GM23338 (cell line): ENCODE measurements around the gene NGF. TPM values are rescaled to one million over a fixed set of nuclear protein-coding genes. Genes with fewer than 3 reads are reported as not detected.

Experiments used
- ATAC-seq: fragments of 200-7000 bp; cut with Tn5 transposase; 3 replicates; pipeline ENCODE4 v1.9.1; 2020
- DNase-seq: peaks from one replicate; pipeline ENCODE4 v3.0.0-alpha.2; 2015; ENCODE audit warnings: low spot score
- H2AFZ ChIP-seq: fragments of 200-600 bp; sonication (generic); 2 replicates; pipeline ENCODE4 v1.8.0; 2016; ENCODE audit warnings: antibody characterized with exemption, mild to moderate bottlenecking, moderate library complexity
- H3F3A ChIP-seq: fragments of 200-600 bp; sonication (generic); replicated peaks from 2 replicates; pipeline ENCODE4 v1.8.0; 2017; ENCODE audit warnings: antibody characterized with exemption, mixed run types, low read depth
- H3K27ac ChIP-seq: fragments of 200-600 bp; sonication (generic); 2 replicates; pipeline ENCODE4 v1.6.1; 2016; ENCODE audit warnings: low read depth
- H3K27me3 ChIP-seq: fragments of 200-600 bp; sonication (generic); 2 replicates; pipeline ENCODE4 v1.8.0; 2016; ENCODE audit warnings: mild to moderate bottlenecking, mixed run types, moderate library complexity; ENCODE audit not compliant: insufficient read depth
- H3K36me3 ChIP-seq: fragments of 200-600 bp; sonication (generic); 2 replicates; pipeline ENCODE4 v1.8.0; 2016; ENCODE audit warnings: mild to moderate bottlenecking; ENCODE audit not compliant: insufficient read depth
- H3K4me1 ChIP-seq: fragments of 200-600 bp; sonication (generic); 2 replicates; pipeline ENCODE4 v1.8.0; 2016; ENCODE audit warnings: mild to moderate bottlenecking, moderate library complexity; ENCODE audit not compliant: insufficient read depth
- H3K4me2 ChIP-seq: fragments of 200-600 bp; sonication (generic); 2 replicates; pipeline ENCODE4 v1.7.1; 2017; ENCODE audit warnings: mixed run types
- H3K4me3 ChIP-seq: fragments of 200-600 bp; sonication (generic); 2 replicates; pipeline ENCODE4 v1.6.1; 2016; ENCODE audit warnings: mixed run types
- H3K79me2 ChIP-seq: fragments of 200-600 bp; sonication (generic); replicated peaks from 2 replicates; pipeline ENCODE4 v1.8.0; 2017; ENCODE audit warnings: mild to moderate bottlenecking; ENCODE audit not compliant: insufficient read depth
- H3K9me2 ChIP-seq: fragments of 200-600 bp; sonication (generic); 2 replicates; pipeline ENCODE4 v1.8.0; 2017; ENCODE audit not compliant: insufficient read depth
- H4K20me1 ChIP-seq: fragments of 200-600 bp; sonication (generic); replicated peaks from 2 replicates; pipeline ENCODE4 v1.8.0; 2017; ENCODE audit warnings: mild to moderate bottlenecking; ENCODE audit not compliant: insufficient read depth
- H3K27ac Mint-ChIP-seq: 2 replicates; pipeline ENCODE4 v1.8.0; 2020; ENCODE audit warnings: inconsistent platforms, mild to moderate bottlenecking, moderate library complexity, mixed read lengths
- H3K27me3 Mint-ChIP-seq: 3 replicates; pipeline ENCODE4 v1.8.0; 2022; ENCODE audit warnings: low read depth, mild to moderate bottlenecking, moderate library complexity, mixed read lengths, inconsistent platforms; ENCODE audit not compliant: insufficient read depth, poor library complexity
- H3K36me3 Mint-ChIP-seq: 3 replicates; pipeline ENCODE4 v1.8.0; 2021; ENCODE audit warnings: low read depth, mild to moderate bottlenecking, inconsistent platforms, moderate library complexity, mixed read lengths
- H3K4me1 Mint-ChIP-seq: 3 replicates; pipeline ENCODE4 v1.8.0; 2020; ENCODE audit warnings: mild to moderate bottlenecking, inconsistent platforms, mixed read lengths
- H3K4me3 Mint-ChIP-seq: 3 replicates; pipeline ENCODE4 v1.8.0; 2021; ENCODE audit warnings: moderate library complexity, mild to moderate bottlenecking, inconsistent platforms, mixed read lengths
- H3K9me3 Mint-ChIP-seq: 3 replicates; pipeline ENCODE4 v1.8.0; 2020; ENCODE audit warnings: moderate library complexity, mild to moderate bottlenecking, inconsistent platforms, mixed read lengths
- JUNB ChIP-seq: IDR thresholded peaks from one replicate; pipeline ENCODE4 v1.6.1; 2016; ENCODE audit warnings: antibody characterized with exemption; ENCODE audit not compliant: unreplicated experiment
- NANOG ChIP-seq: IDR thresholded peaks from 2 replicates; pipeline ENCODE4 v1.6.1; 2016; ENCODE audit warnings: antibody characterized with exemption, borderline replicate concordance
- POLR2AphosphoS5 ChIP-seq: IDR thresholded peaks from 2 replicates; pipeline ENCODE4 v1.6.1; 2016; ENCODE audit warnings: antibody characterized with exemption, low read depth
- polyA plus RNA-seq: library from polyadenylated mRNA; unstranded; fragments of >200 nt; fragmentation: Nextera tagmentation; extraction: Ambion mirVana; gene quantifications from 2 replicates; pipeline ENCODE4 v1.2.1, GENCODE V29; 2016
- total RNA-seq: library from RNA; depleted of rRNA; stranded (reverse); fragments of >200 nt; shearing (Covaris generic); gene quantifications from 2 replicates; pipeline ENCODE4 v1.2.3, GENCODE V29; 2014
- TF ChIP-seq, protein P1 (sequence below): fragments of 250-450 bp; sonication (Bioruptor Pico); IDR thresholded peaks from 2 replicates; pipeline ENCODE4 v1.5.0; 2020; ENCODE audit warnings: mild to moderate bottlenecking, moderate library complexity
- TF ChIP-seq, protein P2 (sequence below): IDR thresholded peaks from one replicate; pipeline ENCODE4 v1.6.1; 2018; ENCODE audit warnings: antibody characterized with exemption; ENCODE audit not compliant: unreplicated experiment

NGF gene
- total and polyA plus RNA-seq, 2 experiments from 2014 or later: 0.28 to 0.92 TPM

DNA sequence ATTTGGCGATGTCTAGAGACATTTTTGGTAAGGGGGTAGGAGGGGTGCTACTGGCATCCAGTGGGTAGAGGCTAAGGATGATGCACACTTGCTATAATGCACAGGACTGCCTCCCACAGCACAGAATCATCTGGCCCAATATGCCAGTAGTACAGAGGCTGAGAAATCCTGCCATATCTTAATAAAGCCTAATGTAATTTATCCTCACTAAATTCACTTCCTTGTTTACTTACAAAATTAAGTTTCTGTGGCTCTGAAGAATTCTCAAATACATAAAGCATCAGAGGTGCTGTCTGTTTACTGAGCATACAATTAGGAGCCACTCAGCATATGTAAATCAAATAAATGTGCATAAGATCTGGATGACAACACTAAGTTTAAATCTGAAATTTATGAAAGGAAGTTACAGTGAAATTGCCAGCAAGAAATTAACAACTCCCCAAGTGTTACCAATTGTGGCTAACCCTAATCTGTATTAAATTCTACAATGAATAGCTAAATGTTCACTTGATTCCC is 26.5 kb downstream of the NGF start (continued):
- TF ChIP-seq, protein P1, sequence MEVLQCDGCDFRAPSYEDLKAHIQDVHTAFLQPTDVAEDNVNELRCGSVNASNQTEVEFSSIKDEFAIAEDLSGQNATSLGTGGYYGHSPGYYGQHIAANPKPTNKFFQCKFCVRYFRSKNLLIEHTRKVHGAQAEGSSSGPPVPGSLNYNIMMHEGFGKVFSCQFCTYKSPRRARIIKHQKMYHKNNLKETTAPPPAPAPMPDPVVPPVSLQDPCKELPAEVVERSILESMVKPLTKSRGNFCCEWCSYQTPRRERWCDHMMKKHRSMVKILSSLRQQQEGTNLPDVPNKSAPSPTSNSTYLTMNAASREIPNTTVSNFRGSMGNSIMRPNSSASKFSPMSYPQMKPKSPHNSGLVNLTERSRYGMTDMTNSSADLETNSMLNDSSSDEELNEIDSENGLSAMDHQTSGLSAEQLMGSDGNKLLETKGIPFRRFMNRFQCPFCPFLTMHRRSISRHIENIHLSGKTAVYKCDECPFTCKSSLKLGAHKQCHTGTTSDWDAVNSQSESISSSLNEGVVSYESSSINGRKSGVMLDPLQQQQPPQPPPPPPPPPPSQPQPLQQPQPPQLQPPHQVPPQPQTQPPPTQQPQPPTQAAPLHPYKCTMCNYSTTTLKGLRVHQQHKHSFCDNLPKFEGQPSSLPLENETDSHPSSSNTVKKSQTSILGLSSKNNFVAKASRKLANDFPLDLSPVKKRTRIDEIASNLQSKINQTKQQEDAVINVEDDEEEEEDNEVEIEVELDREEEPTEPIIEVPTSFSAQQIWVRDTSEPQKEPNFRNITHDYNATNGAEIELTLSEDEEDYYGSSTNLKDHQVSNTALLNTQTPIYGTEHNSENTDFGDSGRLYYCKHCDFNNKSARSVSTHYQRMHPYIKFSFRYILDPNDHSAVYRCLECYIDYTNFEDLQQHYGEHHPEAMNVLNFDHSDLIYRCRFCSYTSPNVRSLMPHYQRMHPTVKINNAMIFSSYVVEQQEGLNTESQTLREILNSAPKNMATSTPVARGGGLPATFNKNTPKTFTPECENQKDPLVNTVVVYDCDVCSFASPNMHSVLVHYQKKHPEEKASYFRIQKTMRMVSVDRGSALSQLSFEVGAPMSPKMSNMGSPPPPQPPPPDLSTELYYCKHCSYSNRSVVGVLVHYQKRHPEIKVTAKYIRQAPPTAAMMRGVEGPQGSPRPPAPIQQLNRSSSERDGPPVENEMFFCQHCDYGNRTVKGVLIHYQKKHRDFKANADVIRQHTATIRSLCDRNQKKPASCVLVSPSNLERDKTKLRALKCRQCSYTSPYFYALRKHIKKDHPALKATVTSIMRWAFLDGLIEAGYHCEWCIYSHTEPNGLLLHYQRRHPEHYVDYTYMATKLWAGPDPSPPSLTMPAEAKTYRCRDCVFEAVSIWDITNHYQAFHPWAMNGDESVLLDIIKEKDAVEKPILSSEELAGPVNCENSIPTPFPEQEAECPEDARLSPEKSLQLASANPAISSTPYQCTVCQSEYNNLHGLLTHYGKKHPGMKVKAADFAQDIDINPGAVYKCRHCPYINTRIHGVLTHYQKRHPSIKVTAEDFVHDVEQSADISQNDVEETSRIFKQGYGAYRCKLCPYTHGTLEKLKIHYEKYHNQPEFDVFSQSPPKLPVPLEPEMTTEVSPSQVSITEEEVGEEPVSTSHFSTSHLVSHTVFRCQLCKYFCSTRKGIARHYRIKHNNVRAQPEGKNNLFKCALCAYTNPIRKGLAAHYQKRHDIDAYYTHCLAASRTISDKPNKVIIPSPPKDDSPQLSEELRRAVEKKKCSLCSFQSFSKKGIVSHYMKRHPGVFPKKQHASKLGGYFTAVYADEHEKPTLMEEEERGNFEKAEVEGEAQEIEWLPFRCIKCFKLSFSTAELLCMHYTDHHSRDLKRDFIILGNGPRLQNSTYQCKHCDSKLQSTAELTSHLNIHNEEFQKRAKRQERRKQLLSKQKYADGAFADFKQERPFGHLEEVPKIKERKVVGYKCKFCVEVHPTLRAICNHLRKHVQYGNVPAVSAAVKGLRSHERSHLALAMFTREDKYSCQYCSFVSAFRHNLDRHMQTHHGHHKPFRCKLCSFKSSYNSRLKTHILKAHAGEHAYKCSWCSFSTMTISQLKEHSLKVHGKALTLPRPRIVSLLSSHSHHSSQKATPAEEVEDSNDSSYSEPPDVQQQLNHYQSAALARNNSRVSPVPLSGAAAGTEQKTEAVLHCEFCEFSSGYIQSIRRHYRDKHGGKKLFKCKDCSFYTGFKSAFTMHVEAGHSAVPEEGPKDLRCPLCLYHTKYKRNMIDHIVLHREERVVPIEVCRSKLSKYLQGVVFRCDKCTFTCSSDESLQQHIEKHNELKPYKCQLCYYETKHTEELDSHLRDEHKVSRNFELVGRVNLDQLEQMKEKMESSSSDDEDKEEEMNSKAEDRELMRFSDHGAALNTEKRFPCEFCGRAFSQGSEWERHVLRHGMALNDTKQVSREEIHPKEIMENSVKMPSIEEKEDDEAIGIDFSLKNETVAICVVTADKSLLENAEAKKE (CRISPR knock-in tag): no peak
- no peak for TF ChIP-seq POLR2AphosphoS5

DNA sequence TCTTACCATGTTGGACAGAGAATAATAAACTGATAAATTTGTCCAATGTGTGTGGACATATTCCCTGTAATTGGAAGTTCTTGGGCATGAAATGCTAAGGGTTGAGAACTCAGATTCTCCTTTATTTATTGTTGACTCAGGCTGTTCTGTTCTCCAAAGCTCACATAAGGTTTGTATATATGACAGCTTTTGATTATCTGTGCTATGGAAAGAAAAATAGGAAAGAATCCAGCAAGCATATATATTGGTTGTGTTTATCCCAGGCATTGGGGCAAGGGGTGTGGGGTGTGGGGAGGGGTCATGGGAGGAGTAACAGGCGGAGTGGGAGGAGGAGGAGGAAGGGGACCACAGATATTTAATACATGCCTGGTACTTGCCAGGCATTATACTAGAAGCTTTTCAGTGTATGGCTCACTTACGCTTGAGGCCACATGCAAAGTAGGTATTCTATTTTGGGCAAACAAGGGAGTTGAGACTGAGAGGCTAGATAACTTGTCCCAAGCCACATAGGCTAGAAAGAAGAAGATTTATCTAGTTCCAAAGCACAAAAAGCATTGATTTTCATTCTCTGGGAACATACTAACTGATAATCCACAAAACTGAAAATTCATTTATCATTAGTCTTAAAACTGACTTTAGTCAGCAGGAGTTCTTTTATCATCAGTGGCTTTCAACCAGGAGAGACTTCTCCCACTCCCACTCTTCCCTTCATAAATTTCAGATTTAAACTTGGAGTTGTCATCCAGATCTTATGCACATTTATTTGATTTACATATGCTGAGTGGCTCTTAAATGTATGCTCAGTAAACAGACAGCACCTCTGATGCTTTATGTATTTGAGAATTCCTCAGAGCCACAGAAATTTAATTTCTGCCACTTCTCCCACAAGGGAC is 27.2 kb downstream of the NGF start:
- Histone ChIP-seq H4K20me1 (no peaks in the 10 kb centered on the region), H2AFZ (no peak overlapping the region), H3K4me3 (no peak overlapping the region), H3K79me2 (no peaks in the 10 kb centered on the region), H3K4me1 (no peaks in the 10 kb centered on the region), H3K4me2 (no peak overlapping the region), H3K27me3 (no peaks in the 10 kb centered on the region), H3F3A (no peaks in the 10 kb centered on the region), H3K9me2 (no peaks in the 10 kb centered on the region), H3K36me3 (no peaks in the 10 kb centered on the region), H3K27ac (no peak overlapping the region)
- Mint-ChIP-seq H3K27ac (no peak overlapping the region), H3K27me3 (no peaks in the 10 kb centered on the region), H3K4me3 (no peak overlapping the region), H3K36me3 (no peaks in the 10 kb centered on the region), H3K9me3 (no peaks in the 10 kb centered on the region; the same call in 2 of the 3 replicates), H3K4me1 (peaks cover 20% of the 10 kb centered on the region)
- DNase-seq (no peak), ATAC-seq (no peak)
- no peak for TF ChIP-seq NANOG
- no peak for TF ChIP-seq JUNB
- TF ChIP-seq, protein P2, sequence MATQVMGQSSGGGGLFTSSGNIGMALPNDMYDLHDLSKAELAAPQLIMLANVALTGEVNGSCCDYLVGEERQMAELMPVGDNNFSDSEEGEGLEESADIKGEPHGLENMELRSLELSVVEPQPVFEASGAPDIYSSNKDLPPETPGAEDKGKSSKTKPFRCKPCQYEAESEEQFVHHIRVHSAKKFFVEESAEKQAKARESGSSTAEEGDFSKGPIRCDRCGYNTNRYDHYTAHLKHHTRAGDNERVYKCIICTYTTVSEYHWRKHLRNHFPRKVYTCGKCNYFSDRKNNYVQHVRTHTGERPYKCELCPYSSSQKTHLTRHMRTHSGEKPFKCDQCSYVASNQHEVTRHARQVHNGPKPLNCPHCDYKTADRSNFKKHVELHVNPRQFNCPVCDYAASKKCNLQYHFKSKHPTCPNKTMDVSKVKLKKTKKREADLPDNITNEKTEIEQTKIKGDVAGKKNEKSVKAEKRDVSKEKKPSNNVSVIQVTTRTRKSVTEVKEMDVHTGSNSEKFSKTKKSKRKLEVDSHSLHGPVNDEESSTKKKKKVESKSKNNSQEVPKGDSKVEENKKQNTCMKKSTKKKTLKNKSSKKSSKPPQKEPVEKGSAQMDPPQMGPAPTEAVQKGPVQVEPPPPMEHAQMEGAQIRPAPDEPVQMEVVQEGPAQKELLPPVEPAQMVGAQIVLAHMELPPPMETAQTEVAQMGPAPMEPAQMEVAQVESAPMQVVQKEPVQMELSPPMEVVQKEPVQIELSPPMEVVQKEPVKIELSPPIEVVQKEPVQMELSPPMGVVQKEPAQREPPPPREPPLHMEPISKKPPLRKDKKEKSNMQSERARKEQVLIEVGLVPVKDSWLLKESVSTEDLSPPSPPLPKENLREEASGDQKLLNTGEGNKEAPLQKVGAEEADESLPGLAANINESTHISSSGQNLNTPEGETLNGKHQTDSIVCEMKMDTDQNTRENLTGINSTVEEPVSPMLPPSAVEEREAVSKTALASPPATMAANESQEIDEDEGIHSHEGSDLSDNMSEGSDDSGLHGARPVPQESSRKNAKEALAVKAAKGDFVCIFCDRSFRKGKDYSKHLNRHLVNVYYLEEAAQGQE: no peak
